Esophagus (tissue), 2 donors: Measurements from ENCODE around the gene VTI1A. TPM values are rescaled to one million over a fixed set of nuclear protein-coding genes. Genes with fewer than 3 reads are reported as not detected.

ENCODE experiments used
- H3K27ac ChIP-seq, 2 donors: one replicate each; pipeline ENCODE4 v1.5.1; 2013; ENCODE audit warnings: low read depth in 2 of 2, mild to moderate bottlenecking in 2 of 2, inconsistent platforms in 1 of 2, low read length in 1 of 2, moderate library complexity in 1 of 2
- H3K27me3 ChIP-seq, 2 donors: one replicate each; pipeline ENCODE4 v1.6.1; 2013; ENCODE audit warnings: low read length in 2 of 2, control low read depth in 1 of 2, mild to moderate bottlenecking in 1 of 2; ENCODE audit not compliant: insufficient read depth in 2 of 2, control insufficient read depth in 1 of 2
- H3K36me3 ChIP-seq, 2 donors: one replicate each; pipeline ENCODE4 v1.6.1; 2013; ENCODE audit warnings: low read length in 1 of 2; ENCODE audit not compliant: control insufficient read depth in 2 of 2, insufficient read depth in 2 of 2
- H3K4me1 ChIP-seq, 2 donors: one replicate each; pipeline ENCODE4 v1.6.1; 2013; ENCODE audit warnings: low read length in 1 of 2; ENCODE audit not compliant: control insufficient read depth in 2 of 2, insufficient read depth in 2 of 2
- H3K4me3 ChIP-seq, 2 donors: one replicate each; pipeline ENCODE4 v1.5.1; 2013; ENCODE audit warnings: low read length in 2 of 2, mild to moderate bottlenecking in 2 of 2, low read depth in 1 of 2, moderate library complexity in 1 of 2
- H3K9me3 ChIP-seq, 2 donors: one replicate each; pipeline ENCODE4 v1.6.1; 2013; ENCODE audit warnings: mild to moderate bottlenecking in 2 of 2, low read depth in 1 of 2, low read length in 1 of 2, moderate library complexity in 1 of 2; ENCODE audit not compliant: control insufficient read depth in 2 of 2, insufficient read depth in 1 of 2
- WGBS, 2 donors: extraction: QIAGEN DNeasy Blood & Tissue Kit; methylation state at CpG; one replicate each; pipeline ENCODE4 v1.1.7; 2013; 5-methylcytosine and 5-hydroxymethylcytosine counted together
- polyA plus RNA-seq, 2 donors: library from polyadenylated mRNA; stranded (reverse); fragments of 200-250 nt; gene quantifications; one replicate each; pipeline ENCODE4 v1.2.3, GENCODE V29; 2013
- donor health status: healthy with polysubstance abuse.
- donor health status: Bipolar disorder and iron deficiency.

Gene VTI1A
- polyA plus RNA-seq, 2 donors, result 10.6 to 11.5 TPM

DNA sequence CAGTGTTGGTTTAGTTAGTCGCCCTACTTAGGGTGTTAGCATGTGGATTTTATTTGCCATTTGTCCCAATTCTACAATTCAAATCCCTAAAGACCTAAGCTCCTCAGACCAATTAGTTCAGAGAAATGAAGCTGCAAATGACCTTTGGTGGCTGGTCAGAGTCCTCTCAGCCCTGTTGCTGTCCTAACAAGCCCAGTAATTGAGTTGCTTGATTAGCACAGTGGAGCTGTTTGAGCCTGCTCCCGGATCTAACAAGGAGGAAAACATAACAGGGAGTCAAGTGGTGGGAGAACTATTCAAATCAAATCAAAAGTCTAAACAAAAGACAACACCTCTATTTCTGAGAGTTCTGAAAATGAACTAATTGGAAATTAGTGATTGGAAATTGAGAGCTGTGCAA lies 22.4 kb upstream of the VTI1A start:
- Histone ChIP-seq H3K4me1 (peaks cover 0 to under 1% of the 10 kb centered on the region in 2 donors), H3K36me3 (peaks cover 2 to 6% of the 10 kb centered on the region in 2 donors), H3K27me3 (no peaks in the 10 kb centered on the region), H3K4me3 (no peak overlapping the region), H3K9me3 (no peaks in the 10 kb centered on the region), H3K27ac (no peak overlapping the region)
- WGBS, 2 donors, result 70 to 71% methylated on average over 2 of the region's 2 CpGs

DNA sequence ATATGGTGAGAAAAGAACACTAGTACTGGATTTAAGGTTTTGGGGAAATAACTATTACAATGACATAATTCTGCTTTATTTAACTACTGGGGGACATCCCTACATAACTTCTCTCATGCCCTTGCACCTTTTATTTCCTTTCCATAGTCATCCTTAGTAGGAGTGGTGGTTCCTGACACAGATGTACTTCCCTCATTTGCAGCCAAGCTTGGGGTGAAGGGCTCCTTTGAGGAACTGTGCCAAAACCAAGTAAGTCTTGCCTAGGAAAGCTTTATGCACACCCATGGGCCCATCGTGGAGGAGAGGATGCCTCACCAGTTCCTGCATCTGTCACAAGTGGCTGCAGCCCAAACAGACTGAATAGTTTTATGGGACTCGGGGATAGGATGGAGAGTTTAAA lies 20.9 kb upstream of the VTI1A start:
- Histone ChIP-seq H3K36me3 (peaks cover 2 to 10% of the 10 kb centered on the region in 2 donors), H3K4me3 (no peak overlapping the region), H3K9me3 (no peaks in the 10 kb centered on the region), H3K4me1 (peaks cover 0 to 2% of the 10 kb centered on the region in 2 donors), H3K27ac (no peak overlapping the region), H3K27me3 (no peaks in the 10 kb centered on the region)
- WGBS, 2 donors, result 71 to 77% methylated on average over 2 of the region's 2 CpGs

GRCh38 chr10:112429147-112429546 lies 17.9 kb upstream of the VTI1A start:
- WGBS, 2 donors, result 65 to 70% methylated on average over 3 of the region's 3 CpGs
- no peaks in the 10 kb centered on the region for H3K9me3 ChIP-seq
- H3K4me3 ChIP-seq, result no peak overlapping the region
- peaks cover 0 to 2% of the 10 kb centered on the region in 2 donors for H3K4me1 ChIP-seq
- H3K27ac ChIP-seq, result no peak overlapping the region
- H3K27me3 ChIP-seq, result no peaks in the 10 kb centered on the region
- H3K36me3 ChIP-seq, result peaks cover 6 to 12% of the 10 kb centered on the region in 2 donors

GRCh38 chr10:112429654-112430230 lies 17.3 kb upstream of the VTI1A start:
- 78 to 80% methylated on average over 15 of the region's 15 CpGs for WGBS, 2 donors
- Histone ChIP-seq H3K4me1 (peaks cover 0 to 2% of the 10 kb centered on the region in 2 donors), H3K27me3 (no peaks in the 10 kb centered on the region), H3K36me3 (peaks cover 6 to 12% of the 10 kb centered on the region in 2 donors), H3K27ac (no peak overlapping the region), H3K4me3 (no peak overlapping the region), H3K9me3 (no peaks in the 10 kb centered on the region)

DNA sequence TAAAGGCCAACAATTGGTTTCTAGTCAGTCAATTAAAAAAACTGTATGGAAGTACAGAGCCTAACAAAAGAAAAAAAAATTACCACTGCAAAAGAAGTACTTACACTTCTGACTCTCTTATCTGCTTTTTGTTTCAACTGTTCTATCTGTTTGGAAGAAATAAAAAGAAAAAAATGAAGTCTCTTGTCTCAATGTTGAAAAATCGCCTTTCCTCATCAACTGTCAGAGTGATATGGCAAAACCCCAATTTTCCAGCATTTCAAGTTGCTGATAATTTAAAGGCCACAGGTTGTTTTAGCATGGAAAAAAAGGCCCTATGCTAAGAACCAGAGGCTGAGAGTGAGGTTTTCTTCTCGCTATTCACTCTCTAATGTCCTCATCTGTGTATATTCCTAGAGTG lies 13.9 kb upstream of the VTI1A start:
- Histone ChIP-seq H3K4me1 (peaks cover 0 to 2% of the 10 kb centered on the region in 2 donors), H3K36me3 (peaks cover 3 to 14% of the 10 kb centered on the region in 2 donors), H3K4me3 (no peak overlapping the region), H3K27ac (no peak overlapping the region), H3K9me3 (no peaks in the 10 kb centered on the region), H3K27me3 (no peaks in the 10 kb centered on the region)
- 93 to 95% methylated on average over 2 of the region's 2 CpGs for WGBS, 2 donors

DNA sequence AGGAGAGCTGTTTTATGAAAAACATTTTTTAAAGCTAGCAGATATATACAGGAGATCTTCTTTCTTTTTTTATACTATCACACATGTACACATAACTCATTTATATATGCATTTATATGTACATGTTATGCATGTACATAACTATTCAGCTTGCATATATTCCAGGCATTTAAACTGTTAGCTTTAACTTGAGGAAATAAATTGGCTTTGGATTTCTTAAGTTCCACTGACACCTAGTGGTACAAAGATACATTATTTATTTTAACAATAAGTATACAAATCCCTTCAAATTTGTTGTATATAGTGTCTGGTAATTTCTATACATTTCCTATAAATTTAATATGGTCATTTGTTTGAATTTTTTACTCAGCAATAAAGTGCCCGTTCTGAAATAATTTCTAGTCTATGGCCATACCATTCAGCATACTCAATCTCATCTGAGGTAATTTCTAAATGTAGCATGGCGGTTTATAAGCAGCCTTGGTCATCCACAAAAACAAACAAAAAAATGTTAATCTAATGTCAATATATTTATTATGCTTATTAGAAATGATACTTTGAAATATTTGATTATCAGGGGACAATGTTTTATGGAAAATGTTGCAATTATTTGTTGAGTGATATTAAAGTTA lies 11.9 kb upstream of the VTI1A start:
- Histone ChIP-seq H3K4me1 (no peaks in the 10 kb centered on the region), H3K27ac (no peak overlapping the region), H3K4me3 (no peak overlapping the region), H3K36me3 (peaks cover 3 to 7% of the 10 kb centered on the region in 2 donors), H3K9me3 (no peaks in the 10 kb centered on the region), H3K27me3 (no peaks in the 10 kb centered on the region)
- WGBS, 2 donors, result 78 to 83% methylated on average over 2 of the region's 2 CpGs

GRCh38 chr10:112438356-112438755 lies 8.7 kb upstream of the VTI1A start:
- H3K36me3 ChIP-seq, result peaks cover 0 to 9% of the 10 kb centered on the region in 2 donors
- 91 to 96% methylated on average over 4 of the region's 4 CpGs for WGBS, 2 donors
- H3K27ac ChIP-seq, result no peak overlapping the region

GRCh38 chr10:112441520-112441919 lies 5.5 kb upstream of the VTI1A start:
- H3K4me1 ChIP-seq, result no peaks in the 10 kb centered on the region
- 66 to 72% methylated on average over 1 of the region's 1 CpG for WGBS, 2 donors
- no peak overlapping the region for H3K4me3 ChIP-seq
- H3K9me3 ChIP-seq, result no peaks in the 10 kb centered on the region
- no peak overlapping the region for H3K27ac ChIP-seq
- H3K27me3 ChIP-seq, result no peaks in the 10 kb centered on the region
- peaks cover 0 to 9% of the 10 kb centered on the region in 2 donors for H3K36me3 ChIP-seq

More at GRCh38 chr10:112438356-112438755, 8.7 kb upstream of the VTI1A start:
- H3K4me3 ChIP-seq, result no peak overlapping the region
- H3K9me3 ChIP-seq, result no peaks in the 10 kb centered on the region
- no peaks in the 10 kb centered on the region for H3K27me3 ChIP-seq
- H3K4me1 ChIP-seq, result no peaks in the 10 kb centered on the region

DNA sequence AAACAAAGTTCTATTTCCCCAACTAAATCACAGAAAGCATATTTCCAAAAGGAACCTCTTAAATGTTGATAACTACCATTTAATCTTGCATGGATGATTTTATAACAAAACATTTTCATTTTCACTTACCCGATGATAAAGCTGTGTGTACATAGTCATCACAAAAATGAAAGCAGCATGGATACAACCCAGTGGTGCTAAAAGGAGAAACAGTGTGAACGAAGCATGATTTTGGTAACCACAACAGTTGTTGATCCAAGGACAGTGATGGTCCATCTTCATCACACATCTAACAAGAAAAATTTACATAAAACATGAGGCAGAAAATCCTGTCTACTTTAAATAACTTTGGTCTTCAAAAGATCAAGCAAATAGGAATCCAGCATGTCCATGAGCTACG lies 5.0 kb upstream of the VTI1A start:
- H3K36me3 ChIP-seq, result peaks cover 0 to 9% of the 10 kb centered on the region in 2 donors
- no peaks in the 10 kb centered on the region for H3K4me1 ChIP-seq
- 72 to 78% methylated on average over 3 of the region's 3 CpGs for WGBS, 2 donors
- H3K9me3 ChIP-seq, result no peaks in the 10 kb centered on the region
- H3K27ac ChIP-seq, result no peak overlapping the region
- H3K4me3 ChIP-seq, result no peak overlapping the region
- H3K27me3 ChIP-seq, result no peaks in the 10 kb centered on the region
